ENCODE data around the gene D2HGDH. TPM values are rescaled to one million over a fixed set of nuclear protein-coding genes. Genes with fewer than 3 reads are reported as not detected.

Gene D2HGDH
- total and polyA plus RNA-seq, 2 of the 8 experiments (the other 6 are each of a cell fraction or from before 2014, with no cell fraction given): 3.4 to 8.1 TPM

GRCh38 chr2:241795021-241795999, 60.9 kb downstream of the D2HGDH start (continued):
- TF ChIP-seq EP300 (IDR thresholded peaks at IDR 0.05; ENCODE audit: borderline replicate concordance in 1 of 2, low read depth in 2 of 2, low read length in 2 of 2) (no peak), ZNF274 (IDR thresholded peaks at IDR 0.05; ENCODE audit: borderline replicate concordance, extremely low read depth, low read length) (no peak), CBX5 (IDR thresholded peaks at IDR 0.05; ENCODE audit: low read depth, low read length) (no peak)
